HEK293 (cell line): ENCODE results near the gene ZNF530.

Experiments
- FEZF1 ChIP-seq: fragments of 450-650 bp; formaldehyde crosslinking; IDR thresholded peaks from 2 replicates; pipeline ENCODE4 v1.5.1; 2016; ENCODE audit warnings: missing biosample characterization, missing genetic modification characterization
- GLIS1 ChIP-seq: fragments of 450-650 bp; formaldehyde crosslinking; IDR thresholded peaks from 2 replicates; pipeline ENCODE4 v1.5.1; 2016; ENCODE audit warnings: missing biosample characterization, missing genetic modification characterization
- HOXC10 ChIP-seq: sonication (generic); formaldehyde crosslinking; IDR thresholded peaks from 2 replicates; pipeline ENCODE4 v1.8.1; 2023; ENCODE audit warnings: mild to moderate bottlenecking, missing genetic modification reagents
- IKZF3 ChIP-seq: fragments of 450-650 bp; IDR thresholded peaks from 2 replicates; pipeline ENCODE4 v1.5.0; 2018; ENCODE audit warnings: missing biosample characterization, mild to moderate bottlenecking, missing genetic modification characterization, moderate library complexity
- MZF1 ChIP-seq: fragments of 450-650 bp; formaldehyde crosslinking; IDR thresholded peaks from 2 replicates; pipeline ENCODE4 v1.5.1; 2017; ENCODE audit warnings: missing biosample characterization, missing genetic modification characterization, borderline replicate concordance
- PRDM1 ChIP-seq: fragments of 450-650 bp; formaldehyde crosslinking; IDR thresholded peaks from 2 replicates; pipeline ENCODE4; 2016; ENCODE audit warnings: missing biosample characterization, missing genetic modification characterization
- RBAK ChIP-seq: fragments of 450-650 bp; formaldehyde crosslinking; IDR thresholded peaks from 2 replicates; pipeline ENCODE4 v1.5.1; 2016; ENCODE audit warnings: missing biosample characterization, missing genetic modification characterization
- SALL2 ChIP-seq: fragments of 450-650 bp; formaldehyde crosslinking; IDR thresholded peaks from 2 replicates; pipeline ENCODE4 v1.5.0; 2017; ENCODE audit warnings: missing biosample characterization, mild to moderate bottlenecking, missing genetic modification characterization, borderline replicate concordance
- YY1 ChIP-seq: fragments of 450-650 bp; formaldehyde crosslinking; IDR thresholded peaks from 2 replicates; pipeline ENCODE4 v1.5.1; 2018; ENCODE audit warnings: missing biosample characterization, missing genetic modification characterization
- ZBTB1 ChIP-seq: fragments of 450-650 bp; formaldehyde crosslinking; IDR thresholded peaks from 2 replicates; pipeline ENCODE4 v1.5.1; 2016; ENCODE audit warnings: missing biosample characterization, missing genetic modification characterization
- ZBTB8A ChIP-seq: fragments of 450-650 bp; formaldehyde crosslinking; IDR thresholded peaks from 2 replicates; pipeline ENCODE4 v1.5.1; 2016; ENCODE audit warnings: missing biosample characterization, missing genetic modification characterization
- ZFP3 ChIP-seq: fragments of 450-650 bp; formaldehyde crosslinking; IDR thresholded peaks from 2 replicates; pipeline ENCODE4 v1.5.1; 2016; ENCODE audit warnings: low read depth, missing biosample characterization, missing genetic modification characterization
- ZNF112 ChIP-seq: fragments of 450-650 bp; formaldehyde crosslinking; IDR thresholded peaks from 2 replicates; pipeline ENCODE4 v1.5.0; 2017; ENCODE audit warnings: missing biosample characterization, missing genetic modification characterization
- ZNF121 ChIP-seq: fragments of 450-650 bp; formaldehyde crosslinking; IDR thresholded peaks from 2 replicates; pipeline ENCODE4 v1.5.1; 2016; ENCODE audit warnings: missing biosample characterization, missing genetic modification characterization
- ZNF133 ChIP-seq: fragments of 450-650 bp; formaldehyde crosslinking; IDR thresholded peaks from 2 replicates; pipeline ENCODE4 v1.5.1; 2016; ENCODE audit warnings: missing biosample characterization, missing genetic modification characterization
- ZNF274 ChIP-seq, 2 experiments: fragments of 200-500 bp in 1 of 2; fragments of 450-650 bp in 1 of 2; sonication (Bioruptor generic) in 1 of 2; formaldehyde crosslinking in 1 of 2; IDR thresholded peaks; 2 replicates each; pipeline versions ENCODE4 v1.5.1 to v1.6.1; 2014 to 2016; ENCODE audit warnings: borderline replicate concordance in 1 of 2, inconsistent platforms in 1 of 2, low read length in 1 of 2, missing biosample characterization in 1 of 2, missing genetic modification characterization in 1 of 2
- ZNF350 ChIP-seq: fragments of 450-650 bp; formaldehyde crosslinking; IDR thresholded peaks from 2 replicates; pipeline ENCODE4 v1.5.0; 2017; ENCODE audit warnings: missing biosample characterization, mild to moderate bottlenecking, missing genetic modification characterization
- ZNF366 ChIP-seq: fragments of 450-650 bp; formaldehyde crosslinking; conservative IDR thresholded peaks from 2 replicates; pipeline ENCODE4 v1.5.1; 2016; ENCODE audit warnings: missing biosample characterization, missing genetic modification characterization
- ZNF544 ChIP-seq: fragments of 450-650 bp; formaldehyde crosslinking; IDR thresholded peaks from 2 replicates; pipeline ENCODE4 v1.5.0; 2017; ENCODE audit warnings: missing biosample characterization, missing genetic modification characterization
- ZNF596 ChIP-seq: fragments of 450-650 bp; IDR thresholded peaks from 2 replicates; pipeline ENCODE4 v1.5.0; 2018; ENCODE audit warnings: missing biosample characterization, mild to moderate bottlenecking, missing genetic modification characterization, moderate library complexity
- ZNF658 ChIP-seq: fragments of 450-650 bp; formaldehyde crosslinking; IDR thresholded peaks from 2 replicates; pipeline ENCODE4; 2016; ENCODE audit warnings: missing biosample characterization, missing genetic modification characterization
- ZNF660 ChIP-seq: fragments of 450-650 bp; IDR thresholded peaks from 2 replicates; pipeline ENCODE4 v1.5.1; 2018; ENCODE audit warnings: missing biosample characterization, mild to moderate bottlenecking, missing genetic modification characterization
- ZNF664 ChIP-seq: fragments of 450-650 bp; formaldehyde crosslinking; IDR thresholded peaks from 2 replicates; pipeline ENCODE4 v1.5.1; 2016; ENCODE audit warnings: missing biosample characterization, missing genetic modification characterization
- TF ChIP-seq, protein P1 (sequence below): fragments of 450-650 bp; formaldehyde crosslinking; IDR thresholded peaks from 2 replicates; pipeline ENCODE4 v1.5.1; 2016; ENCODE audit warnings: missing biosample characterization, missing genetic modification characterization
- TF ChIP-seq, protein P2 (sequence below): fragments of 450-650 bp; formaldehyde crosslinking; IDR thresholded peaks from 2 replicates; pipeline ENCODE4 v1.5.1; 2016; ENCODE audit warnings: missing biosample characterization, missing genetic modification characterization
- TF ChIP-seq, protein P3 (sequence below): fragments of 450-650 bp; formaldehyde crosslinking; IDR thresholded peaks from 2 replicates; pipeline ENCODE4 v1.5.1; 2016; ENCODE audit warnings: missing biosample characterization, missing genetic modification characterization
- TF ChIP-seq, protein P4 (sequence below): fragments of 450-650 bp; formaldehyde crosslinking; optimal IDR thresholded peaks from 2 replicates; pipeline ENCODE3; 2016; ENCODE audit warnings: missing biosample characterization, mild to moderate bottlenecking, missing genetic modification characterization
- TF ChIP-seq, protein P5 (sequence below): fragments of 450-650 bp; formaldehyde crosslinking; IDR thresholded peaks from 2 replicates; pipeline ENCODE4 v1.5.1; 2016; ENCODE audit warnings: missing biosample characterization, missing genetic modification characterization, low read depth
- TF ChIP-seq, protein P6 (sequence below): fragments of 450-650 bp; formaldehyde crosslinking; IDR thresholded peaks from 2 replicates; pipeline ENCODE4 v1.5.1; 2016; ENCODE audit warnings: missing biosample characterization, missing genetic modification characterization

The ZNF530 gene

DNA sequence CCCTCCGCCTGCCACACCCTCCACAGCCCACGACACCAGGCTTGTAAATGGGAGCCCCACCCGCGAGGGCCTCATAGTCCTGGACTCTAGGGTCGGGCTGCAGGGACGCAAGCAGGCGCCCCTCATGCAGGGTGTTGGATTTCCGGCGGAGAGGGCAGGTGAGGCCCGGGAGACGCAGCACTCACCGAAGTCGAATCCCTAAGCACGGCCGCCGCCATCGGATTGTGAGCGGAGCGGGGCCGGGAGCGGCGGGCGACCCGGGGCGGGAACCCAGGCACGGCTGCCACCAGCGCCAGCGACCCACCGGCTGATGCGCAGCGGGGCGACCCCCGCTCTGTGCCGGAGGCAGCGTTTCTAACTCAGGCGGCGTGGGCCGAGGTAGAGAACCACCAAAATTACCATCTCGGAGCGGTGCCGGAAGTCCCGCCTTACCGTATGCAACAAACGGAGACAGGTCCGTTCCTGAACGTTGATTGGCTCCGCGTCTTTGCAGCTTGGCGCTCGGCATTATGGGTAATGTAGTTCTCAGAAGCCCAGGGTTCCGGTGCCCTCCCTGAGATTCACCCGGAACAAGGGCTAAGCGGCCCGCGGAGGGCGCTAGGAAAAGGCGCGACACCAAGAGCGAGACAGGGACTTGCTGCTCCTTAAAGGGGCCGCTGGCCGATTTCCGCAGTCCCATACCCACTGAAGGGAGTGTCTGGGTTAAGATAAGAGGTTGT lies 21.0 kb upstream of the ZNF530 start, which contains the start of gene ZNF416 (continued):
- TF ChIP-seq SALL2 (tag by site-specific recombination) (no peak), IKZF3 (tag by site-specific recombination) (no peak), ZNF366 (tag by site-specific recombination) (no peak), PRDM1 (tag by site-specific recombination) (no peak), GLIS1 (tag by site-specific recombination) (no peak), ZNF596 (no peak), ZNF274 (IDR thresholded peaks at IDR 0.05; ENCODE audit: low read length) (no peak), ZNF274 (tag by site-specific recombination; IDR thresholded peaks at IDR 0.05; ENCODE audit: borderline replicate concordance) (no peak), ZNF350 (no peak), YY1 (tag by site-specific recombination) (0 out of 2 replicates have a peak, but pooled peaks have one; percentile 20), ZBTB1 (tag by site-specific recombination) (no peak), ZNF664 (0 out of 2 replicates have a peak, but pooled peaks have one; percentile 18), ZNF112 (no peak), MZF1 (tag by site-specific recombination) (peak; percentile 13; the same call in 1 of the 2 replicates), ZNF660 (tag by site-specific recombination) (peak; percentile 15; the same call in 1 of the 2 replicates), FEZF1 (no peak), ZFP3 (no peak), ZNF658 (tag by site-specific recombination) (no peak), RBAK (tag by site-specific recombination) (no peak), ZNF544 (tag by site-specific recombination) (no peak), ZNF133 (tag by site-specific recombination) (no peak), HOXC10 (peak; percentile 79; the same call in 1 of the 2 replicates), ZBTB8A (tag by site-specific recombination) (peak; percentile 100), ZNF121 (no peak; the same call in 1 of the 2 replicates)
- TF ChIP-seq, protein P1, sequence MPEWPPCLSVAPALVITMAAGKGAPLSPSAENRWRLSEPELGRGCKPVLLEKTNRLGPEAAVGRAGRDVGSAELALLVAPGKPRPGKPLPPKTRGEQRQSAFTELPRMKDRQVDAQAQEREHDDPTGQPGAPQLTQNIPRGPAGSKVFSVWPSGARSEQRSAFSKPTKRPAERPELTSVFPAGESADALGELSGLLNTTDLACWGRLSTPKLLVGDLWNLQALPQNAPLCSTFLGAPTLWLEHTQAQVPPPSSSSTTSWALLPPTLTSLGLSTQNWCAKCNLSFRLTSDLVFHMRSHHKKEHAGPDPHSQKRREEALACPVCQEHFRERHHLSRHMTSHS = no peak
- TF ChIP-seq, protein P2, sequence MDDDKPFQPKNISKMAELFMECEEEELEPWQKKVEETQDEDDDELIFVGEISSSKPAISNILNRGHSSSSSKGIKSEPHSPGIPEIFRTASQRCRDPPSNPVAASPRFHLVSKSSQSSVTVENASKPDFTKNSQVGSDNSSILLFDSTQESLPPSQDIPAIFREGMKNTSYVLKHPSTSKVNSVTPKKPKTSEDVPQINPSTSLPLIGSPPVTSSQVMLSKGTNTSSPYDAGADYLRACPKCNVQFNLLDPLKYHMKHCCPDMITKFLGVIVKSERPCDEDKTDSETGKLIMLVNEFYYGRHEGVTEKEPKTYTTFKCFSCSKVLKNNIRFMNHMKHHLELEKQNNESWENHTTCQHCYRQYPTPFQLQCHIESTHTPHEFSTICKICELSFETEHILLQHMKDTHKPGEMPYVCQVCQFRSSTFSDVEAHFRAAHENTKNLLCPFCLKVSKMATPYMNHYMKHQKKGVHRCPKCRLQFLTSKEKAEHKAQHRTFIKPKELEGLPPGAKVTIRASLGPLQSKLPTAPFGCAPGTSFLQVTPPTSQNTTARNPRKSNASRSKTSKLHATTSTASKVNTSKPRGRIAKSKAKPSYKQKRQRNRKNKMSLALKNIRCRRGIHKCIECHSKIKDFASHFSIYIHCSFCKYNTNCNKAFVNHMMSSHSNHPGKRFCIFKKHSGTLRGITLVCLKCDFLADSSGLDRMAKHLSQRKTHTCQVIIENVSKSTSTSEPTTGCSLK (tag by site-specific recombination) = no peak
- TF ChIP-seq, protein P3, sequence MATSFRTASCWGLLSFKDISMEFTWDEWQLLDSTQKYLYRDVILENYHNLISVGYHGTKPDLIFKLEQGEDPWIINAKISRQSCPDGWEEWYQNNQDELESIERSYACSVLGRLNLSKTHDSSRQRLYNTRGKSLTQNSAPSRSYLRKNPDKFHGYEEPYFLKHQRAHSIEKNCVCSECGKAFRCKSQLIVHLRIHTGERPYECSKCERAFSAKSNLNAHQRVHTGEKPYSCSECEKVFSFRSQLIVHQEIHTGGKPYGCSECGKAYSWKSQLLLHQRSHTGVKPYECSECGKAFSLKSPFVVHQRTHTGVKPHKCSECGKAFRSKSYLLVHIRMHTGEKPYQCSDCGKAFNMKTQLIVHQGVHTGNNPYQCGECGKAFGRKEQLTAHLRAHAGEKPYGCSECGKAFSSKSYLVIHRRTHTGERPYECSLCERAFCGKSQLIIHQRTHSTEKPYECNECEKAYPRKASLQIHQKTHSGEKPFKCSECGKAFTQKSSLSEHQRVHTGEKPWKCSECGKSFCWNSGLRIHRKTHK (tag by site-specific recombination) = no peak
- TF ChIP-seq, protein P4, sequence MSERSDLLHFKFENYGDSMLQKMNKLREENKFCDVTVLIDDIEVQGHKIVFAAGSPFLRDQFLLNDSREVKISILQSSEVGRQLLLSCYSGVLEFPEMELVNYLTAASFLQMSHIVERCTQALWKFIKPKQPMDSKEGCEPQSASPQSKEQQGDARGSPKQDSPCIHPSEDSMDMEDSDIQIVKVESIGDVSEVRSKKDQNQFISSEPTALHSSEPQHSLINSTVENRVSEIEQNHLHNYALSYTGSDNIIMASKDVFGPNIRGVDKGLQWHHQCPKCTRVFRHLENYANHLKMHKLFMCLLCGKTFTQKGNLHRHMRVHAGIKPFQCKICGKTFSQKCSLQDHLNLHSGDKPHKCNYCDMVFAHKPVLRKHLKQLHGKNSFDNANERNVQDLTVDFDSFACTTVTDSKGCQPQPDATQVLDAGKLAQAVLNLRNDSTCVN (tag by site-specific recombination) = peak; percentile 44
- TF ChIP-seq, protein P5, sequence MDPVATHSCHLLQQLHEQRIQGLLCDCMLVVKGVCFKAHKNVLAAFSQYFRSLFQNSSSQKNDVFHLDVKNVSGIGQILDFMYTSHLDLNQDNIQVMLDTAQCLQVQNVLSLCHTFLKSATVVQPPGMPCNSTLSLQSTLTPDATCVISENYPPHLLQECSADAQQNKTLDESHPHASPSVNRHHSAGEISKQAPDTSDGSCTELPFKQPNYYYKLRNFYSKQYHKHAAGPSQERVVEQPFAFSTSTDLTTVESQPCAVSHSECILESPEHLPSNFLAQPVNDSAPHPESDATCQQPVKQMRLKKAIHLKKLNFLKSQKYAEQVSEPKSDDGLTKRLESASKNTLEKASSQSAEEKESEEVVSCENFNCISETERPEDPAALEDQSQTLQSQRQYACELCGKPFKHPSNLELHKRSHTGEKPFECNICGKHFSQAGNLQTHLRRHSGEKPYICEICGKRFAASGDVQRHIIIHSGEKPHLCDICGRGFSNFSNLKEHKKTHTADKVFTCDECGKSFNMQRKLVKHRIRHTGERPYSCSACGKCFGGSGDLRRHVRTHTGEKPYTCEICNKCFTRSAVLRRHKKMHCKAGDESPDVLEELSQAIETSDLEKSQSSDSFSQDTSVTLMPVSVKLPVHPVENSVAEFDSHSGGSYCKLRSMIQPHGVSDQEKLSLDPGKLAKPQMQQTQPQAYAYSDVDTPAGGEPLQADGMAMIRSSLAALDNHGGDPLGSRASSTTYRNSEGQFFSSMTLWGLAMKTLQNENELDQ (tag by site-specific recombination) = no peak
- TF ChIP-seq, protein P6, sequence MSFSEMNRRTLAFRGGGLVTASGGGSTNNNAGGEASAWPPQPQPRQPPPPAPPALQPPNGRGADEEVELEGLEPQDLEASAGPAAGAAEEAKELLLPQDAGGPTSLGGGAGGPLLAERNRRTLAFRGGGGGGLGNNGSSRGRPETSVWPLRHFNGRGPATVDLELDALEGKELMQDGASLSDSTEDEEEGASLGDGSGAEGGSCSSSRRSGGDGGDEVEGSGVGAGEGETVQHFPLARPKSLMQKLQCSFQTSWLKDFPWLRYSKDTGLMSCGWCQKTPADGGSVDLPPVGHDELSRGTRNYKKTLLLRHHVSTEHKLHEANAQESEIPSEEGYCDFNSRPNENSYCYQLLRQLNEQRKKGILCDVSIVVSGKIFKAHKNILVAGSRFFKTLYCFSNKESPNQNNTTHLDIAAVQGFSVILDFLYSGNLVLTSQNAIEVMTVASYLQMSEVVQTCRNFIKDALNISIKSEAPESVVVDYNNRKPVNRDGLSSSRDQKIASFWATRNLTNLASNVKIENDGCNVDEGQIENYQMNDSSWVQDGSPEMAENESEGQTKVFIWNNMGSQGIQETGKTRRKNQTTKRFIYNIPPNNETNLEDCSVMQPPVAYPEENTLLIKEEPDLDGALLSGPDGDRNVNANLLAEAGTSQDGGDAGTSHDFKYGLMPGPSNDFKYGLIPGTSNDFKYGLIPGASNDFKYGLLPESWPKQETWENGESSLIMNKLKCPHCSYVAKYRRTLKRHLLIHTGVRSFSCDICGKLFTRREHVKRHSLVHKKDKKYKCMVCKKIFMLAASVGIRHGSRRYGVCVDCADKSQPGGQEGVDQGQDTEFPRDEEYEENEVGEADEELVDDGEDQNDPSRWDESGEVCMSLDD (tag by site-specific recombination) = no peak
